Choroid plexus epithelial cell (primary cell): ENCODE data around the gene DNAI2.

Experiments used
- DNase-seq: peaks from one replicate; pipeline ENCODE4 v3.0.0-alpha.2; 2010; ENCODE audit warnings: low read depth
- H3K4me3 ChIP-seq: 2 replicates; pipeline ENCODE4 v1.5.1; 2011; ENCODE audit warnings: low read depth, mild to moderate bottlenecking, control low read depth, low read length, moderate library complexity
- CTCF ChIP-seq: conservative IDR thresholded peaks from 2 replicates; pipeline ENCODE4 v1.5.1; 2011; ENCODE audit warnings: low read depth, mild to moderate bottlenecking, control low read depth, inconsistent platforms, low read length, moderate library complexity

The DNAI2 gene

DNA sequence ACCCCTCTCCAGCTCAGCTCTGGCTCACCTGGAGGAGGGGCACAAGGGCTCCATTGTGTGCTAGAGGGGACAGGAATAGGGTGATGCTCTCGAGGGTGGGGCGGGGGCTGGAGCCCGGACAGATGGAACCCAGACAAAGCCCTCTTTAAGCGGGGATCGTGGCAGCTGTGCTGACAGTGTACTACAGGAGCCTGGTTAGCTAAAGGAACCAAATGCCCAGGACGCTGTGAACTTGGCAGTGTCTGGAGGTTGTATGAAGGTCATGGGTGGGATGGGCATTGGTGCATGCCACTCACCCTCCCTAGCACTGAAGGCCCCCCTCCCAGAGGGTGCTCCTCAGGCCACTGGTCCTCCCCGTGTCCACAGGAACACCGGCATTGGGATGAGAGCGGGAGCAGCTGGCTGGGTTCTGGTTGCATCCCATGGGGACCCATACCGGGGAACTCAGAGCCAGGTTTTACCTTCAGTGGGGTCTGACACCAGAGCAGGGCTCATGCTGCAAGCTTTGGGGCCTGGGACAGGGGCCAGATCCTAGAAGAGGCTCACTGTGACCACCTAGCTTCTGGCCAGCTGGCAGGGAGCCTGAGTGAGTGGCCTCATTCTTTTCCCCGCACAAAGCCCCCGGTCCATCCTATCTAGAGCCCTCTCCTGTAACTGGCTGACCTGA, 63.9 kb downstream of the DNAI2 start:
- H3K4me3 ChIP-seq, result no peak overlapping the region
- DNase-seq, result no peak
- TF ChIP-seq CTCF, result no peak

- H3K4me3 ChIP-seq, result no peak overlapping the region
Observed at GRCh38 chr17:74339537-74340195, 65.6 kb downstream of the DNAI2 start.

DNA sequence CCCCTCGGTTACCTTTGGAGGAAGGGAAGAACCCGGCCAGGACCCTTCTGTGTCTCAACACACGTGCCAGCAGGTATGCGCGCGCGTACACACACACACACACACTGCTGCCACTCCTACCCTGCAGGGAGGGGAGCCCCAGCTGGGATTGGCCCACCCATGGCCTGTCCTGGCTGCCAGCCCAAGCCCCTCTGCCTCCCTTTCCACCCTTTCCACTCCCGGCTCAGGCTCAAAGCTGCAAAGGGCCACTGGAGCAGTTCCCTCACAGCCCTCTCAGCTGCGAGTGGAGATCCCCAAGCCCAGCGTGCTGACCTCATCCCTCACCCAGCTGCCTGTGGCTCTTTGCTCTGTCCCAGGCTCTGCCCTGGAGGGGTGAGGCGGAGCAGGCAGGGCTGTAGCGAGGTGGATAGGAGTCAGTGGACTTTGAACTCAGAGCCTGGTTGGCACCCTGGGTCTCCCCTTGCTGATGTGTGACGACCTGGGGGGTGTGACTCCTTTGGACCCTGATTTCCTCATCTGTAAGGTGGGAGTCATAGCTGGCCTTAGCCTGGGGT, 66.5 kb downstream of the DNAI2 start:
- H3K4me3 ChIP-seq, result no peak overlapping the region
- DNase-seq, result no peak
- TF ChIP-seq CTCF, result no peak

More at GRCh38 chr17:74339537-74340195, 65.6 kb downstream of the DNAI2 start:
- DNase-seq, result no peak
- TF ChIP-seq CTCF, result no peak

DNA sequence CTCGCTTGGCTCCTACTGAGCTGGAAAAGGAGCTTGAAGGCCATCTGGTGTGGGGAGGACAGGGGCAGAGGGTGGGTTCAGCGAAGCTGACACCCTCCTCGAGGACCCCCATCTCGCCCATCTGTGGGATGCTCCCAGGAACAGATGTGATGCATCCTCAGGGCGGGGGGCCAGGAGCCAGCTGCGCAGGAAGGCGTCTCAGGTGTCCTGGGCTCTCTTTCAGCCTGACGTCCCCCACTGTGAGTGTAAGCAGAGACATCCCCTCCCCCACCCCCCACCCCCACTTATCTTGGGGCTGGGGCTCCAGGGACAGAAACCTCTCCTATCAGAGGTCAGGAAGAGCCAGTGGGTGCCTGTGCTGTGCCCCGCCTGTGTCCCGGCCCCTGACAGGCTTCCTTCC, 68.2 kb downstream of the DNAI2 start:
- TF ChIP-seq CTCF, result no peak
- DNase-seq, result no peak
- no peak overlapping the region for H3K4me3 ChIP-seq

- TF ChIP-seq CTCF, result no peak
- no peak for DNase-seq
- H3K4me3 ChIP-seq, result no peak overlapping the region
Observed at GRCh38 chr17:74343121-74343520, 69.1 kb downstream of the DNAI2 start.

GRCh38 chr17:74343526-74344284, 69.7 kb downstream of the DNAI2 start:
- TF ChIP-seq CTCF, result no peak
- H3K4me3 ChIP-seq, result no peak overlapping the region
- DNase-seq, result no peak
